Liver (tissue), 9 donors: ENCODE measurements around the gene BACH2. TPM values are rescaled to one million over a fixed set of nuclear protein-coding genes. Genes with fewer than 3 reads are reported as not detected.

ENCODE experiments used
- DNase-seq: peaks from one replicate; pipeline ENCODE4 v3.0.0-alpha.2; 2017; ENCODE audit warnings: low spot score
- H3K27ac ChIP-seq, 2 donors: one replicate each; pipeline ENCODE4 v1.7.0; 2013; ENCODE audit warnings: inconsistent platforms in 2 of 2, low read length in 2 of 2, control low read depth in 1 of 2, low read depth in 1 of 2, mild to moderate bottlenecking in 1 of 2
- H3K27me3 ChIP-seq, 4 donors: one replicate each; pipeline versions ENCODE4 v1.6.1 to v1.7.0; 2013; ENCODE audit warnings: low read length in 3 of 4, inconsistent platforms in 1 of 4, mild to moderate bottlenecking in 1 of 4, moderate library complexity in 1 of 4; ENCODE audit not compliant: control insufficient read depth in 4 of 4, insufficient read depth in 4 of 4
- H3K36me3 ChIP-seq, 4 donors: one replicate each; pipeline versions ENCODE4 v1.6.1 to v1.7.0; 2013; ENCODE audit warnings: low read length in 3 of 4, mild to moderate bottlenecking in 3 of 4, low read depth in 1 of 4, moderate library complexity in 1 of 4; ENCODE audit not compliant: control insufficient read depth in 4 of 4, insufficient read depth in 3 of 4
- H3K4me1 ChIP-seq, 4 donors: one replicate each; pipeline versions ENCODE4 v1.6.1 to v1.7.0; 2013; ENCODE audit warnings: low read length in 3 of 4, mild to moderate bottlenecking in 3 of 4, moderate library complexity in 1 of 4; ENCODE audit not compliant: control insufficient read depth in 4 of 4, insufficient read depth in 4 of 4
- H3K4me3 ChIP-seq, 3 donors: one replicate each; pipeline versions ENCODE4 v1.6.1 to v1.7.0; 2013; ENCODE audit warnings: low read length in 3 of 3, control low read depth in 1 of 3, low read depth in 1 of 3, mild to moderate bottlenecking in 1 of 3
- H3K9ac ChIP-seq, 2 donors: one replicate each; pipeline ENCODE4 v1.7.0; 2013; ENCODE audit warnings: low read length in 2 of 2, mild to moderate bottlenecking in 2 of 2, moderate library complexity in 2 of 2, control low read depth in 1 of 2, low read depth in 1 of 2
- H3K9me3 ChIP-seq, 4 donors: one replicate each; pipeline versions ENCODE4 v1.6.1 to v1.7.0; 2013; ENCODE audit warnings: low read length in 3 of 4; ENCODE audit not compliant: control insufficient read depth in 4 of 4
- CTCF ChIP-seq: fragments of 150-350 bp; IDR thresholded peaks from 2 replicates; pipeline ENCODE4 v1.5.1; 2017; ENCODE audit warnings: improper control_type of control experiment, low read depth, low read length; ENCODE audit not compliant: missing input control
- EGR1 ChIP-seq, 2 donors: IDR thresholded peaks; 2 replicates each; pipeline ENCODE4 v1.6.1; 2016 to 2018; ENCODE audit warnings: antibody characterized with exemption in 2 of 2, low read depth in 2 of 2
- FOXA1 ChIP-seq: IDR thresholded peaks from 2 replicates; pipeline ENCODE4 v1.6.1; 2016; ENCODE audit warnings: antibody characterized with exemption
- FOXA2 ChIP-seq: IDR thresholded peaks from 2 replicates; pipeline ENCODE4 v1.6.1; 2016; ENCODE audit warnings: antibody characterized with exemption
- GABPA ChIP-seq, 2 donors: IDR thresholded peaks in 1 of 2; conservative IDR thresholded peaks in 1 of 2; 2 replicates each; pipeline ENCODE4 v1.6.1; 2016; ENCODE audit warnings: antibody characterized with exemption in 2 of 2, mild to moderate bottlenecking in 1 of 2, moderate library complexity in 1 of 2
- HNF4A ChIP-seq, 2 donors: conservative IDR thresholded peaks; 2 replicates each; pipeline ENCODE4 v1.6.1; 2016; ENCODE audit warnings: antibody characterized with exemption in 2 of 2, mild to moderate bottlenecking in 2 of 2
- HNF4G ChIP-seq: IDR thresholded peaks from 2 replicates; pipeline ENCODE4 v1.6.1; 2016; ENCODE audit warnings: antibody characterized with exemption
- JUND ChIP-seq, 2 donors: IDR thresholded peaks; 2 replicates each; pipeline ENCODE4 v1.6.1; 2016; ENCODE audit warnings: antibody characterized with exemption in 2 of 2
- MAX ChIP-seq: IDR thresholded peaks from 2 replicates; pipeline ENCODE4 v1.6.1; 2016; ENCODE audit warnings: antibody characterized with exemption
- NR2F2 ChIP-seq: IDR thresholded peaks from 2 replicates; pipeline ENCODE4 v1.6.1; 2016; ENCODE audit warnings: antibody characterized with exemption
- RAD21 ChIP-seq, 2 donors: IDR thresholded peaks; 2 replicates each; pipeline ENCODE4 v1.6.1; 2016; ENCODE audit warnings: antibody characterized with exemption in 2 of 2, mild to moderate bottlenecking in 2 of 2
- REST ChIP-seq: IDR thresholded peaks from 2 replicates; pipeline ENCODE4 v1.6.1; 2016; ENCODE audit warnings: antibody characterized with exemption, mild to moderate bottlenecking
- RXRA ChIP-seq, 2 donors: IDR thresholded peaks; 2 replicates each; pipeline ENCODE4 v1.6.1; 2017 to 2018; ENCODE audit warnings: antibody characterized with exemption in 2 of 2, mild to moderate bottlenecking in 1 of 2
- SP1 ChIP-seq: IDR thresholded peaks from 2 replicates; pipeline ENCODE4 v1.6.1; 2018; ENCODE audit warnings: antibody characterized with exemption, mild to moderate bottlenecking
- TAF1 ChIP-seq: conservative IDR thresholded peaks from 2 replicates; pipeline ENCODE4 v1.6.1; 2016; ENCODE audit warnings: antibody characterized with exemption, mild to moderate bottlenecking
- YY1 ChIP-seq: IDR thresholded peaks from 2 replicates; pipeline ENCODE4 v1.6.1; 2016; ENCODE audit warnings: antibody characterized with exemption, mild to moderate bottlenecking
- ZBTB33 ChIP-seq: IDR thresholded peaks from 2 replicates; pipeline ENCODE4 v1.6.1; 2016; ENCODE audit warnings: antibody characterized with exemption
- WGBS: extraction: QIAGEN DNeasy Blood & Tissue Kit; methylation state at CpG from one replicate; pipeline ENCODE4 v1.1.7; 2013; 5-methylcytosine and 5-hydroxymethylcytosine counted together
- polyA plus RNA-seq, 2 donors: library from polyadenylated mRNA; stranded (reverse) in 1 of 2; unstranded in 1 of 2; fragments of 200-250 nt in 1 of 2; fragments of >200 nt in 1 of 2; fragmentation: Nextera tagmentation in 1 of 2; extraction: Ambion mirVana in 1 of 2; gene quantifications; one replicate each; pipeline versions ENCODE4 v1.2.1 to v1.2.3, GENCODE V29; 2013 to 2015
- total RNA-seq, 2 donors: library from RNA; depleted of rRNA; stranded (reverse); fragments of >200 nt; gene quantifications; one replicate each; pipeline ENCODE4 v1.2.3, GENCODE V29; 2014
- donor health status: healthy.
- donor health status: healthy.
- donor health status: healthy.
- donor health status: healthy.
- donor health status: healthy.

The BACH2 gene
- total and polyA plus RNA-seq, 4 donors, result 1.9 to 3.7 (median 1.9) TPM

- Histone ChIP-seq H3K4me3 (no peak overlapping the region), H3K4me1 (no peaks in the 10 kb centered on the region), H3K9me3 (no peaks in the 10 kb centered on the region), H3K36me3 (peaks cover 0 to 7% (median 3%) of the 10 kb centered on the region in 4 donors), H3K27me3 (no peaks in the 10 kb centered on the region), H3K27ac (no peak overlapping the region), H3K9ac (no peak overlapping the region)
- no peak for DNase-seq
- WGBS, result 94% methylated on average over 22 of the region's 22 CpGs
- TF ChIP-seq YY1 (no peak), EGR1 (IDR thresholded peaks at IDR 0.05; ENCODE audit: low read depth in 2 of 2) (no peak), TAF1 (no peak), JUND (IDR thresholded peaks at IDR 0.05) (no peak), RAD21 (IDR thresholded peaks at IDR 0.05) (no peak), ZBTB33 (no peak), FOXA2 (no peak), RXRA (IDR thresholded peaks at IDR 0.05) (no peak), FOXA1 (no peak), SP1 (no peak), NR2F2 (no peak), GABPA (IDR thresholded peaks at IDR 0.05 in 1 of 2, conservative IDR thresholded peaks at IDR 0.05 in 1 of 2) (no peak), HNF4G (no peak), HNF4A (conservative IDR thresholded peaks at IDR 0.05) (no peak), CTCF (no peak), REST (no peak)
Observed at GRCh38 chr6:89932245-89932802, 364.3 kb downstream of the BACH2 start.

- Histone ChIP-seq H3K27me3 (no peaks in the 10 kb centered on the region), H3K27ac (no peak overlapping the region), H3K36me3 (peaks cover 0 to 7% (median 2%) of the 10 kb centered on the region in 4 donors), H3K4me3 (no peak overlapping the region), H3K4me1 (no peaks in the 10 kb centered on the region), H3K9ac (no peak overlapping the region), H3K9me3 (no peaks in the 10 kb centered on the region)
- DNase-seq, result no peak
- WGBS, result 94% methylated on average over 5 of the region's 5 CpGs
- TF ChIP-seq FOXA2, result no peak
- TF ChIP-seq EGR1 (IDR thresholded peaks at IDR 0.05; ENCODE audit: low read depth in 2 of 2), result no peak
- no peak for TF ChIP-seq YY1
- TF ChIP-seq ZBTB33, result no peak
- no peak for TF ChIP-seq MAX
- TF ChIP-seq SP1, result no peak
- TF ChIP-seq REST, result no peak
- TF ChIP-seq JUND (IDR thresholded peaks at IDR 0.05), result no peak
- TF ChIP-seq HNF4A (conservative IDR thresholded peaks at IDR 0.05), result no peak
- no peak for TF ChIP-seq TAF1
- no peak for TF ChIP-seq RAD21 (IDR thresholded peaks at IDR 0.05)
- no peak for TF ChIP-seq RXRA (IDR thresholded peaks at IDR 0.05)
- TF ChIP-seq FOXA1, result no peak
Observed at GRCh38 chr6:89930789-89931188, 365.9 kb downstream of the BACH2 start.
